ENCODE measurements around the gene MAGI2. TPM values are rescaled to one million over a fixed set of nuclear protein-coding genes. Genes with fewer than 3 reads are reported as not detected.

Gene MAGI2
- total and polyA plus RNA-seq, 4 donors = 0.37 to 4.1 (median 1.4) TPM

GRCh38 chr7:78141522-78142281 is 1311.8 kb downstream of the MAGI2 start:
- Histone ChIP-seq H3K27me3 (ENCODE audit: control insufficient read depth in 4 of 4, insufficient read depth in 4 of 4, low read length in 3 of 4) (no peaks in the 10 kb centered on the region), H3K4me1 (ENCODE audit: control insufficient read depth in 4 of 4, insufficient read depth in 4 of 4, low read length in 3 of 4) (no peaks in the 10 kb centered on the region), H3K9me3 (ENCODE audit: control insufficient read depth in 4 of 4, low read length in 3 of 4) (no peaks in the 10 kb centered on the region), H3K36me3 (ENCODE audit: control insufficient read depth in 4 of 4, insufficient read depth in 3 of 4, low read depth in 1 of 4, low read length in 3 of 4) (no peaks in the 10 kb centered on the region), H3K27ac (ENCODE audit: low read depth in 1 of 2, low read length in 2 of 2) (no peak overlapping the region), H3K4me3 (ENCODE audit: low read depth in 1 of 3, low read length in 3 of 3) (no peak overlapping the region), H3K9ac (ENCODE audit: low read depth in 1 of 2, low read length in 2 of 2) (no peak overlapping the region)
- 84% methylated on average over 9 of the region's 9 CpGs for WGBS
- no peak for DNase-seq (ENCODE audit: low spot score)
- TF ChIP-seq YY1 (IDR thresholded peaks at IDR 0.05) = no peak
- TF ChIP-seq TAF1 (conservative IDR thresholded peaks at IDR 0.05) = no peak
- no peak for TF ChIP-seq GABPA (IDR thresholded peaks at IDR 0.05 in 1 of 2, conservative IDR thresholded peaks at IDR 0.05 in 1 of 2)
- no peak for TF ChIP-seq ZBTB33 (IDR thresholded peaks at IDR 0.05)

GRCh38 chr7:78140109-78140508 is 1313.4 kb downstream of the MAGI2 start:
- 76% methylated on average over 2 of the region's 2 CpGs for WGBS
- H3K27me3 ChIP-seq (ENCODE audit: control insufficient read depth in 4 of 4, insufficient read depth in 4 of 4, low read length in 3 of 4) = no peaks in the 10 kb centered on the region
- no peak overlapping the region for H3K27ac ChIP-seq (ENCODE audit: low read depth in 1 of 2, low read length in 2 of 2)
- TF ChIP-seq HNF4G (IDR thresholded peaks at IDR 0.05) (no peak), REST (IDR thresholded peaks at IDR 0.05) (no peak), FOXA1 (IDR thresholded peaks at IDR 0.05) (no peak), NR2F2 (IDR thresholded peaks at IDR 0.05) (no peak), GABPA (IDR thresholded peaks at IDR 0.05 in 1 of 2, conservative IDR thresholded peaks at IDR 0.05 in 1 of 2) (no peak), ZBTB33 (IDR thresholded peaks at IDR 0.05) (no peak), YY1 (IDR thresholded peaks at IDR 0.05) (no peak), EGR1 (IDR thresholded peaks at IDR 0.05; ENCODE audit: low read depth in 2 of 2) (no peak), MAX (IDR thresholded peaks at IDR 0.05) (no peak), TAF1 (conservative IDR thresholded peaks at IDR 0.05) (no peak)
- no peak for DNase-seq (ENCODE audit: low spot score)
- no peak overlapping the region for H3K9ac ChIP-seq (ENCODE audit: low read depth in 1 of 2, low read length in 2 of 2)
- no peaks in the 10 kb centered on the region for H3K4me1 ChIP-seq (ENCODE audit: control insufficient read depth in 4 of 4, insufficient read depth in 4 of 4, low read length in 3 of 4)
- no peak overlapping the region for H3K4me3 ChIP-seq (ENCODE audit: low read depth in 1 of 3, low read length in 3 of 3)
- no peaks in the 10 kb centered on the region for H3K9me3 ChIP-seq (ENCODE audit: control insufficient read depth in 4 of 4, low read length in 3 of 4)
- H3K36me3 ChIP-seq (ENCODE audit: control insufficient read depth in 4 of 4, insufficient read depth in 3 of 4, low read depth in 1 of 4, low read length in 3 of 4) = no peaks in the 10 kb centered on the region

All from liver (tissue), 9 donors.